SK-N-MC (cell line): ENCODE measurements around the gene GLI1.

Experiments used
- EZH2 ChIP-seq: fragments of 200-600 bp; sonication (generic); IDR thresholded peaks from one replicate; pipeline ENCODE4 v1.6.1; 2017; ENCODE audit warnings: antibody characterized with exemption
- FOXP2 ChIP-seq: optimal IDR thresholded peaks from 2 replicates; pipeline ENCODE3; 2011; ENCODE audit warnings: mild to moderate bottlenecking, moderate library complexity; ENCODE audit not compliant: insufficient read depth; ENCODE audit errors: extremely low read length, control extremely low read depth
- POLR2AphosphoS5 ChIP-seq: IDR thresholded peaks from 2 replicates; pipeline ENCODE4 v1.6.1; 2012; ENCODE audit warnings: mild to moderate bottlenecking, low read depth, low read length, borderline replicate concordance

DNA sequence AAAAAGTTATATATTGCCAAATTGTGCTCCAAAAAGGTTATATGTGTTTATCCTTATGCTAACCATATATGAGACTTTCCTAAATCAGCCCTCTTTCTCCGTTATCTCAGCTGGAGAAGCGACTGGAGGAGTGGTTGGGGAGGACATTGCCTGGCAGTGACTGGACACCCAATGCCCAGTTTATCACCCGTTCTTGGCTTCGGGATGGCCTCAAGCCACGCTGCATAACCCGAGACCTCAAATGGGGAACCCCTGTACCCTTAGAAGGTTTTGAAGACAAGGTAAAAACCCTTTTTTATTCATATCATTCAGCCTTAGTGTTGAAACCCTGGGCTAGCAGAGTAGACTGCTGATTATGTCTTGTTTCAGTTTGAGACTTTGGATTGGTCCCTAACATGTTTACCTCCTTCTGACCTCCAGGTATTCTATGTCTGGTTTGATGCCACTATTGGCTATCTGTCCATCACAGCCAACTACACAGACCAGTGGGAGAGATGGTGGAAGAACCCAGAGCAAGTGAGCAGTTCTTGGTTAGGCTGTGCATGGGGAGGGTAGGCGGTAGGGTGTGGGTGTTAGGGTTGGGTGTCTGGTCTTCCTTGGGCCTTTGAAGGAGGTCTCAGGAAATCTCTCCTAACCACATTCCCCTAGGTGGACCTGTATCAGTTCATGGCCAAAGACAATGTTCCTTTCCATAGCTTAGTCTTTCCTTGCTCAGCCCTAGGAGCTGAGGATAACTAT, 52.2 kb downstream of the GLI1 start:
- TF ChIP-seq POLR2AphosphoS5 (no peak), EZH2 (no peak), FOXP2 (no peak)
